Measurements from ENCODE around the gene IQSEC3.

IQSEC3 gene

DNA sequence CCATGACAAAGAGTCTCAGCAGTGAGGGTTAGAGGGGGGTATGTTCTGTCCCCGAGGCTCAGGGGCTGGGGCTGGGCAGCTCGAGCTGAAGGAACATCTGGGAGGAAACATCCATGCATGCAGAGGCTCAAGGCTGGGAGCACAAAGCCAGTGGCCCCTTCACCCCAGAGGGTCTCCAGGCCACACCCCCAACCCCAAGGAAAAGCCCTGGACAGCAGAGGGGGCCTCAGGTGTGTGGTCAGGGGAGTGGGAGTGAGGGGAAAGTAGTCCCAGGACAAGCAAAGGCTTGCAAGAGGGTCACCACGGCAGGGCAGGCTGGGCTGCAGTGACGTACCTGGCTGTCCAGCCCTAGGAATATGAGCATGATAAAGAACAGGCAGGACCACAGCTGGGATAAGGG is 129.9 kb downstream of the IQSEC3 start:
- Histone ChIP-seq H2BK120ac (ENCODE audit: low read depth, low read length) (no peak overlapping the region), H3K4me1 (ENCODE audit: control insufficient read depth in 2 of 2, insufficient read depth in 1 of 2, low read depth in 1 of 2, low read length in 2 of 2) (peaks cover 0 to 9% of the 10 kb centered on the region in 2 donors), H3K14ac (ENCODE audit: low read length) (no peak overlapping the region), H3K9ac (ENCODE audit: low read depth, low read length, poor library complexity) (peak overlapping the region; percentile 73), H3K23ac (ENCODE audit: low read depth, low read length, poor library complexity) (peak overlapping the region; percentile 18), H4K91ac (ENCODE audit: low read depth, low read length, poor library complexity) (no peak overlapping the region), H3K4ac (ENCODE audit: low read length) (no peak overlapping the region), H2BK5ac (ENCODE audit: low read length) (no peak overlapping the region), H3K9me3 (replicated peaks in 1 of 2; ENCODE audit: control insufficient read depth in 2 of 2, insufficient read depth in 1 of 2, low read depth in 1 of 2, low read length in 2 of 2) (peaks cover 0 to 2% of the 10 kb centered on the region in 2 donors), H3K36me3 (replicated peaks in 1 of 2; ENCODE audit: control insufficient read depth in 2 of 2, insufficient read depth in 2 of 2, low read length in 2 of 2) (no peaks in the 10 kb centered on the region), H3K79me1 (ENCODE audit: low read depth, low read length) (no peaks in the 10 kb centered on the region), H4K8ac (ENCODE audit: low read depth, low read length) (no peak overlapping the region), H2BK12ac (ENCODE audit: low read length) (no peak overlapping the region), H3K27me3 (ENCODE audit: control insufficient read depth in 3 of 3, insufficient read depth in 3 of 3, low read depth in 1 of 3, low read length in 3 of 3) (peaks cover 0 to 38% (median 9%) of the 10 kb centered on the region in 3 experiments), H3K27ac (replicated peaks; ENCODE audit: low read length) (no peak overlapping the region), H3K18ac (ENCODE audit: low read length) (peak overlapping the region; percentile 71), H3K4me2 (ENCODE audit: insufficient read depth, low read length, poor library complexity, severe bottlenecking) (no peak overlapping the region), H2BK15ac (ENCODE audit: low read length) (no peak overlapping the region), H2AFZ (ENCODE audit: low read length) (no peak overlapping the region), H3K4me3 (ENCODE audit: low read length in 2 of 2) (no peak overlapping the region), H2AK5ac (ENCODE audit: low read depth, low read length) (no peak overlapping the region)
- DNase-seq (ENCODE audit: low spot score) = no peak
- WGBS, 2 donors (ENCODE audit: extremely low coverage in 2 of 2, insufficient read length in 2 of 2, insufficient replicate concordance in 1 of 2) = no CpG with 5 or more reads among the region's 4 CpGs

DNA sequence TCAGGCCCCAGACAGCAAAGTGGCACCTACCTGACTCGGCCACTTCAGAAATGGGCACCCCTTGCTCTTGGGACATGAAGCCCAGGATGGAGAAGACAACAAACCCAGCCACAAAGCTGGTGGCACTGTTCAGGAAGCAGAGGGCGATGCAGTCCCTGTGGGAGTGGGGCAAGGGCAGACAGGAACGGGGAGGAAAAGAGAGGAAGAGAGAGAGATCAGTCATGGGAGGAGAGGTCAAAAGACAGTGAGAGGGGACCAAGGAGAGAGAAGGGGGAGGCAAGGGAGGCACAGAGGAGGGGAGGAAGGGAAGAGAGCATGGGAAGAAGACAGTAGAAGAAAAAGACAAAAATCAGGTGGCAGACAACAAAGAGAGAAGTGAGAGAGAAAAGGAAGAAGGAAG is 130.8 kb downstream of the IQSEC3 start:
- H3K9ac ChIP-seq (ENCODE audit: low read depth, low read length, poor library complexity) = no peak overlapping the region
- H3K27me3 ChIP-seq (ENCODE audit: control insufficient read depth in 3 of 3, insufficient read depth in 3 of 3, low read depth in 1 of 3, low read length in 3 of 3) = peaks cover 0 to 47% (median 17%) of the 10 kb centered on the region in 3 experiments
- H3K14ac ChIP-seq (ENCODE audit: low read length) = no peak overlapping the region
- H3K4me2 ChIP-seq (ENCODE audit: insufficient read depth, low read length, poor library complexity, severe bottlenecking) = no peak overlapping the region
- H3K4me1 ChIP-seq (ENCODE audit: control insufficient read depth in 2 of 2, insufficient read depth in 1 of 2, low read depth in 1 of 2, low read length in 2 of 2) = peaks cover 0 to 11% of the 10 kb centered on the region in 2 donors
- DNase-seq (ENCODE audit: low spot score) = no peak
- H3K18ac ChIP-seq (ENCODE audit: low read length) = peak overlapping the region; percentile 4
- no peaks in the 10 kb centered on the region for H3K79me1 ChIP-seq (ENCODE audit: low read depth, low read length)
- H4K91ac ChIP-seq (ENCODE audit: low read depth, low read length, poor library complexity) = no peak overlapping the region
- WGBS, 2 donors (ENCODE audit: extremely low coverage in 2 of 2, insufficient read length in 2 of 2, insufficient replicate concordance in 1 of 2) = no CpG with 5 or more reads among the region's 3 CpGs
- H3K4me3 ChIP-seq (ENCODE audit: low read length in 2 of 2) = no peak overlapping the region
- H2BK120ac ChIP-seq (ENCODE audit: low read depth, low read length) = no peak overlapping the region
- H3K23ac ChIP-seq (ENCODE audit: low read depth, low read length, poor library complexity) = no peak overlapping the region
- peaks cover 0 to 2% of the 10 kb centered on the region in 2 donors for H3K9me3 ChIP-seq (replicated peaks in 1 of 2; ENCODE audit: control insufficient read depth in 2 of 2, insufficient read depth in 1 of 2, low read depth in 1 of 2, low read length in 2 of 2)
- H3K27ac ChIP-seq (replicated peaks; ENCODE audit: low read length) = no peak overlapping the region
- H2AFZ ChIP-seq (ENCODE audit: low read length) = no peak overlapping the region
- no peak overlapping the region for H2BK5ac ChIP-seq (ENCODE audit: low read length)
- H2BK15ac ChIP-seq (ENCODE audit: low read length) = no peak overlapping the region
- no peak overlapping the region for H4K8ac ChIP-seq (ENCODE audit: low read depth, low read length)
- H3K4ac ChIP-seq (ENCODE audit: low read length) = no peak overlapping the region
- H3K36me3 ChIP-seq (replicated peaks in 1 of 2; ENCODE audit: control insufficient read depth in 2 of 2, insufficient read depth in 2 of 2, low read length in 2 of 2) = no peaks in the 10 kb centered on the region
- H2BK12ac ChIP-seq (ENCODE audit: low read length) = no peak overlapping the region
- no peak overlapping the region for H2AK5ac ChIP-seq (ENCODE audit: low read depth, low read length)

DNA sequence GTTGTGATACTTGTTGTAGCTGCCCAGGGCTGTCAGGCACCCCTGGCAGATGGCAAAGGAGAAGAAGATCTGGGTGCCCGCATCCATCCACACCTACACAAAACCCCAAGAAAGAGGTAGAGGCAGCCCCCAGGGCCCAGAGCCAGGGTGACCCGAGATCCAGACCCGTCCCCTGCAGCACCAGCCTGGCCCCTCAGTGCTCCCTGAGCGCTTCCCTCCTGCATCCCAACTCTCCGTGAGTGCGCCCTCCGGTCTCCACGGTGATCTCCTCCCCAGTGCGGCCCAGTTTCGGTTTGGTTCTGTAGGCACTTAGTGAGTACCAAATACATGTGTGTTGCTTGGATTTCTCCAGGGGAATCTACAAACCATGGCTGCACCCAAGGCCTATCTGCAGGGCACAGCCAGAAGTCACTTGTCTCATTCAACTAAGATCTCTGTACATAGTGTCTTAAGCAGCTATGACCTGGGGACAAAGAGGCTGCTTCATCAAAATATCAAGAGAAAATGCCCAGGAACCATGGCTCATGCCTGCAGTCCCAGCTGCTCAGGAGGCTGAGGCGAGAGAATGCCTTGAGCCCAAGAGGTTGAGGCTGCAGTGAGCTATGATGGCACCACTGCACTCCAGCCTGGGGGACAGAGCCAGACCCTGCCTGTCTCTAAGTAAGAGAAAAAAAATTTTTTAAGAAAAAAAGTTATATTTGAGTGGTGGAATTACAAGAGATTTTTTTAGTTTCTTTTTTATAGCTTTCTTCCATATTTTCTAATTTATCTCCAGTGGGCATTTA is 131.5 kb downstream of the IQSEC3 start:
- Histone ChIP-seq H3K9ac (ENCODE audit: low read depth, low read length, poor library complexity) (no peak overlapping the region), H2BK12ac (ENCODE audit: low read length) (no peak overlapping the region), H3K27me3 (ENCODE audit: control insufficient read depth in 3 of 3, insufficient read depth in 3 of 3, low read depth in 1 of 3, low read length in 3 of 3) (peaks cover 0 to 55% (median 24%) of the 10 kb centered on the region in 3 experiments), H2BK15ac (ENCODE audit: low read length) (no peak overlapping the region), H3K36me3 (replicated peaks in 1 of 2; ENCODE audit: control insufficient read depth in 2 of 2, insufficient read depth in 2 of 2, low read length in 2 of 2) (no peaks in the 10 kb centered on the region), H2AFZ (ENCODE audit: low read length) (no peak overlapping the region), H2BK120ac (ENCODE audit: low read depth, low read length) (no peak overlapping the region), H3K79me1 (ENCODE audit: low read depth, low read length) (no peaks in the 10 kb centered on the region), H4K8ac (ENCODE audit: low read depth, low read length) (no peak overlapping the region), H3K4me3 (ENCODE audit: low read length in 2 of 2) (no peak overlapping the region), H3K27ac (replicated peaks; ENCODE audit: low read length) (no peak overlapping the region), H4K91ac (ENCODE audit: low read depth, low read length, poor library complexity) (no peak overlapping the region), H3K9me3 (replicated peaks in 1 of 2; ENCODE audit: control insufficient read depth in 2 of 2, insufficient read depth in 1 of 2, low read depth in 1 of 2, low read length in 2 of 2) (peaks cover 0 to 2% of the 10 kb centered on the region in 2 donors), H3K18ac (ENCODE audit: low read length) (no peak overlapping the region), H3K23ac (ENCODE audit: low read depth, low read length, poor library complexity) (no peak overlapping the region), H2BK5ac (ENCODE audit: low read length) (no peak overlapping the region), H3K14ac (ENCODE audit: low read length) (no peak overlapping the region), H3K4me1 (ENCODE audit: control insufficient read depth in 2 of 2, insufficient read depth in 1 of 2, low read depth in 1 of 2, low read length in 2 of 2) (peaks cover 0 to 13% of the 10 kb centered on the region in 2 donors), H3K4me2 (ENCODE audit: insufficient read depth, low read length, poor library complexity, severe bottlenecking) (no peak overlapping the region), H3K4ac (ENCODE audit: low read length) (no peak overlapping the region), H2AK5ac (ENCODE audit: low read depth, low read length) (no peak overlapping the region)
- no peak for DNase-seq (ENCODE audit: low spot score)
- WGBS, 2 donors (ENCODE audit: extremely low coverage in 2 of 2, insufficient read length in 2 of 2, insufficient replicate concordance in 1 of 2) = no CpG with 5 or more reads among the region's 11 CpGs

DNA sequence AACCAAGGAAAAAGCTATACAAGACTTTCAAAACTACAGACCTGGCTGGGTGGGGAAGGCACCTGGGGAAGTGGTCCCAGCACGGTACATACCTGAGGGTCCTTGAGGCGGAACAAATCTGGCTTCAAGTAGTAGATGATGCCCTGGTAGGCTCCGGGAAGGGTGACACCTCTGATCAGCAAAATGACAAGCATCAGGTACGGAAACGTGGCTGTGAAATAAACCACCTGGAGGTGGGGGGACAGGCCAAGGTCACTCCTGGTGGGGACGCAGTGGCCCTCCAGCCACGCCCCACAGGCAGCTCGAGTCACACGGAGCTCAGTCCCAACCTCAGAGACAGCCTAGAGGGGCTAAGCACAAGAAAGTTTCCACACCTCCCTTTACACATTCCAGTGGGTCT is 132.1 kb downstream of the IQSEC3 start:
- DNase-seq (ENCODE audit: low spot score) = no peak
- WGBS, 2 donors (ENCODE audit: extremely low coverage in 2 of 2, insufficient read length in 2 of 2, insufficient replicate concordance in 1 of 2) = no CpG with 5 or more reads among the region's 9 CpGs
- Histone ChIP-seq H3K18ac (ENCODE audit: low read length) (no peak overlapping the region), H2BK120ac (ENCODE audit: low read depth, low read length) (no peak overlapping the region), H3K9me3 (replicated peaks in 1 of 2; ENCODE audit: control insufficient read depth in 2 of 2, insufficient read depth in 1 of 2, low read depth in 1 of 2, low read length in 2 of 2) (peaks cover 0 to 2% of the 10 kb centered on the region in 2 donors), H2BK12ac (ENCODE audit: low read length) (no peak overlapping the region), H2AFZ (ENCODE audit: low read length) (no peak overlapping the region), H3K4me2 (ENCODE audit: insufficient read depth, low read length, poor library complexity, severe bottlenecking) (no peak overlapping the region), H4K8ac (ENCODE audit: low read depth, low read length) (no peak overlapping the region), H3K27ac (replicated peaks; ENCODE audit: low read length) (no peak overlapping the region), H3K9ac (ENCODE audit: low read depth, low read length, poor library complexity) (no peak overlapping the region), H3K4me3 (ENCODE audit: low read length in 2 of 2) (no peak overlapping the region), H4K91ac (ENCODE audit: low read depth, low read length, poor library complexity) (no peak overlapping the region), H3K36me3 (replicated peaks in 1 of 2; ENCODE audit: control insufficient read depth in 2 of 2, insufficient read depth in 2 of 2, low read length in 2 of 2) (no peaks in the 10 kb centered on the region), H2BK15ac (ENCODE audit: low read length) (no peak overlapping the region), H3K23ac (ENCODE audit: low read depth, low read length, poor library complexity) (no peak overlapping the region), H2BK5ac (ENCODE audit: low read length) (no peak overlapping the region), H3K4ac (ENCODE audit: low read length) (no peak overlapping the region), H2AK5ac (ENCODE audit: low read depth, low read length) (no peak overlapping the region), H3K79me1 (ENCODE audit: low read depth, low read length) (no peaks in the 10 kb centered on the region), H3K27me3 (ENCODE audit: control insufficient read depth in 3 of 3, insufficient read depth in 3 of 3, low read depth in 1 of 3, low read length in 3 of 3) (peaks cover 0 to 59% (median 28%) of the 10 kb centered on the region in 3 experiments), H3K14ac (ENCODE audit: low read length) (no peak overlapping the region), H3K4me1 (ENCODE audit: control insufficient read depth in 2 of 2, insufficient read depth in 1 of 2, low read depth in 1 of 2, low read length in 2 of 2) (peaks cover 0 to 9% of the 10 kb centered on the region in 2 donors)

Measured in neuronal stem cell (in vitro differentiated cells).